Right atrium auricular region (tissue), 2 donors: Measurements from ENCODE around the gene DNAJA2. TPM values are rescaled to one million over a fixed set of nuclear protein-coding genes. Genes with fewer than 3 reads are reported as not detected.

Source experiments
- DNase-seq: peaks from one replicate; pipeline ENCODE4 v3.0.0-alpha.2; 2019; ENCODE audit warnings: low spot score
- H3K27ac ChIP-seq, 2 donors: fragments of 200-600 bp; sonication (generic); 1 replicate in 1 of 2; 2 replicates in 1 of 2; pipeline ENCODE4 v1.5.1; 2016 to 2019
- H3K27me3 ChIP-seq, 2 donors: fragments of 200-600 bp; sonication (generic); one replicate each; pipeline versions ENCODE4 v1.5.1 to v1.6.0; 2017 to 2019
- H3K36me3 ChIP-seq: fragments of 200-600 bp; sonication (generic); one replicate; pipeline ENCODE4 v1.5.1; 2016
- H3K4me1 ChIP-seq, 2 donors: fragments of 200-600 bp; sonication (generic); one replicate each; pipeline versions ENCODE4 v1.5.1 to v1.6.0; 2017 to 2019
- H3K4me3 ChIP-seq, 2 donors: fragments of 200-600 bp; sonication (generic); 1 replicate in 1 of 2; 2 replicates in 1 of 2; pipeline ENCODE4 v1.5.1; 2017 to 2019; ENCODE audit warnings: mild to moderate bottlenecking in 1 of 2, moderate library complexity in 1 of 2
- H3K9me3 ChIP-seq, 2 donors: fragments of 200-600 bp; sonication (generic); one replicate each; pipeline ENCODE4 v1.5.1; 2019
- total RNA-seq, 2 donors: library from RNA; depleted of rRNA; stranded (reverse); fragments of >200 nt; gene quantifications; one replicate each; pipeline ENCODE4 v1.1.0, GENCODE V29; 2016
- TF ChIP-seq, protein P1 (sequence below), 2 donors: fragments of 200-600 bp; sonication (generic); IDR thresholded peaks; one replicate each; pipeline ENCODE4 v1.5.1; 2019; ENCODE audit warnings: antibody characterized with exemption in 2 of 2

Gene DNAJA2
- total RNA-seq, 2 donors from 2014 or later: 50.6 to 74.0 TPM

DNA sequence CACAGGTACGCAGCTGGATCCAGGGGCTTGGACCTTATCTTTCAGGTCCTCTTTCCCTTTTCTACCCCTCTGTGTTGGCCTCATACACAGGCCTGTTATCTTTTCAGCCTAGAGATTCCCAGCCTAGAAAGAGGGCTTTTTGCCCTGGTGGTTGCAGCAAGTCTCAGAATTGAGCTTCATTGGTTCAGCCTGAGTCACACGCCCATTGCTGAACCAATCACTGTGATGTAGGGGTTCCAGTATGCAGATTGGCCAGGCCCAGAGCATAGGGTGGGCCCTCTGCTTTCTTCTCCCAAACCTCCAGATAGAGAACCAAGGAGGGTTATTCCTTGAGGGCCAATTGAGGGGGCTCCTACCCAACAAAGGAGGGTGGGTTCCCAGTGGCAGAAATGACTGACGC is 56.5 kb downstream of the DNAJA2 start:
- no peak for DNase-seq
- no peak overlapping the region for H3K4me3 ChIP-seq
- no peak overlapping the region for H3K27ac ChIP-seq
- no peaks in the 10 kb centered on the region for H3K27me3 ChIP-seq
- no peaks in the 10 kb centered on the region for H3K9me3 ChIP-seq
- TF ChIP-seq, protein P1, sequence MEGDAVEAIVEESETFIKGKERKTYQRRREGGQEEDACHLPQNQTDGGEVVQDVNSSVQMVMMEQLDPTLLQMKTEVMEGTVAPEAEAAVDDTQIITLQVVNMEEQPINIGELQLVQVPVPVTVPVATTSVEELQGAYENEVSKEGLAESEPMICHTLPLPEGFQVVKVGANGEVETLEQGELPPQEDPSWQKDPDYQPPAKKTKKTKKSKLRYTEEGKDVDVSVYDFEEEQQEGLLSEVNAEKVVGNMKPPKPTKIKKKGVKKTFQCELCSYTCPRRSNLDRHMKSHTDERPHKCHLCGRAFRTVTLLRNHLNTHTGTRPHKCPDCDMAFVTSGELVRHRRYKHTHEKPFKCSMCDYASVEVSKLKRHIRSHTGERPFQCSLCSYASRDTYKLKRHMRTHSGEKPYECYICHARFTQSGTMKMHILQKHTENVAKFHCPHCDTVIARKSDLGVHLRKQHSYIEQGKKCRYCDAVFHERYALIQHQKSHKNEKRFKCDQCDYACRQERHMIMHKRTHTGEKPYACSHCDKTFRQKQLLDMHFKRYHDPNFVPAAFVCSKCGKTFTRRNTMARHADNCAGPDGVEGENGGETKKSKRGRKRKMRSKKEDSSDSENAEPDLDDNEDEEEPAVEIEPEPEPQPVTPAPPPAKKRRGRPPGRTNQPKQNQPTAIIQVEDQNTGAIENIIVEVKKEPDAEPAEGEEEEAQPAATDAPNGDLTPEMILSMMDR (IDR thresholded peaks at IDR 0.05): no peak
- no peaks in the 10 kb centered on the region for H3K4me1 ChIP-seq
- H3K36me3 ChIP-seq: no peaks in the 10 kb centered on the region

DNA sequence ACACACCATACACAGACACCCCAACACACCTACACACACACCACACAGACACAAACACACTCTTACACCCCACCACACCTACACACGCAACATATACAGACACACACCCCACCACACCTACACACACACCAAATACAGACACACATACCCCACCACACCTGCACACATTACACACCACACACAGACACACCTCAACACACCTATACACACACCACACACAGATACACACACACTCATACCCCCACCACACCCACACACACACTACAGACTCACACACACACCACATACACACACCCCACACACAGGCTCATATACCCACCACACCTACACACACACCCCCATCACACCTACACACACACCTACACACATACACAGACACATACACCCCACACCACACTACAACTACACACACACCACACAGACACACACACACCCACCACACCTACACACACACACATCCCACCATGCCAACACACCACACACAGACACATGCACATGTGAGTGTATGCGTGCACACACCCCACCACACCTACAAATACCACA is 57.9 kb downstream of the DNAJA2 start:
- no peak overlapping the region for H3K27ac ChIP-seq
- no peaks in the 10 kb centered on the region for H3K36me3 ChIP-seq
- TF ChIP-seq, protein P1 (IDR thresholded peaks at IDR 0.05): no peak
- DNase-seq: no peak
- H3K27me3 ChIP-seq: no peaks in the 10 kb centered on the region
- no peaks in the 10 kb centered on the region for H3K4me1 ChIP-seq
- no peak overlapping the region for H3K4me3 ChIP-seq
- H3K9me3 ChIP-seq: no peaks in the 10 kb centered on the region

DNA sequence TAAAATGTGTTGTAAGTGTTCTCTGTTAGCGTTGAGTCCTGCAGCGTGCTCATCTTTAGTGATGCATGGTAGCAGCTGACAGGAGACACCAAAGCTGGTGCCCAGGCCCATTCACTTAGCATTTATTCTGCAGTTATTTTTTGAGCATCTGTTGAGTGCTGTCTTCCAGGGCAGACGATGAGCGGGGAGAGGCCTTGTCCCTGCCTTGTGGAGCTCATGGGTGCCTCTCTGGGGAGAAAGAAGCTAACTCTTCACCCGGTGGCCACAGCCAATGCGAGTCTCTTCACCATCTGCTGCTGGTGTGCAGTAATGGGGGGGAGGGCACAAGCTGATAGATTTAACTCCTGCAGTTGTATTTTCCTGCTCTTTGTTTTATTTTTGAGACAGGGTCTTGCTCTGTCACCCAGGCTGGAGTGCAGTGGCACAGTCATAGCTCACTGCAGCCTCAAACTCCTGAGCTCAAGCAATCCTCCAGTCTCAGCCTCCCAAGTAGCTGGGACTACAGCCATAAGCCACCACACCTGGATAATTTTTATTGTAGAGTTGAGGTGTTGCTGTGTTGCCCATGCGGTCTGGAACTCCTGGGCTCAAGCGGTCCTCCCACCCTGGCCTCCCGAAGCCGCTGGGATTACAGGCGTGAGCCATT is 58.8 kb downstream of the DNAJA2 start:
- Histone ChIP-seq H3K9me3 (no peaks in the 10 kb centered on the region), H3K27me3 (no peaks in the 10 kb centered on the region), H3K4me1 (no peaks in the 10 kb centered on the region), H3K36me3 (no peaks in the 10 kb centered on the region), H3K4me3 (no peak overlapping the region), H3K27ac (no peak overlapping the region)
- DNase-seq: no peak
- TF ChIP-seq, protein P1 (IDR thresholded peaks at IDR 0.05): no peak

DNA sequence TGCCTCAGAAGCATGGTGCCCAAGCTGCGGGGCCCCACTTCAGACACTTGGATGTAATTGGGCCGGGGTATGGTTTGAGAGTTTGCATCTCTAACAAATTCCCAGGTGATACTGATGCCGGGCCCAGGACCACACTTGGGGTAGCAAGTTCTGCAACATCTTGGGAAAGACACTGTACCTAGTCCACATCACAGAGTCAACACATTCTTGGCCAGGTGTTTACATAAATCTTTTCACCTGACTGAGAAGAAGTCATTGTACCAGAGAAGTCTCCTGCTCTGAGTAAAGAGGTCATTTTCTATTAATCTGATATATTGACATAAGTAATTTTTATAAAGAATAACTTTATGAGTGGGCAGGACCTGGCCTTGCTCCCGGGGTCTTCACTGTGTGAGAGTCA is 61.8 kb downstream of the DNAJA2 start:
- no peaks in the 10 kb centered on the region for H3K4me1 ChIP-seq
- H3K9me3 ChIP-seq: no peaks in the 10 kb centered on the region
- TF ChIP-seq, protein P1 (IDR thresholded peaks at IDR 0.05): no peak
- DNase-seq: no peak
- H3K4me3 ChIP-seq: no peak overlapping the region
- no peaks in the 10 kb centered on the region for H3K27me3 ChIP-seq
- no peaks in the 10 kb centered on the region for H3K36me3 ChIP-seq
- no peak overlapping the region for H3K27ac ChIP-seq

DNA sequence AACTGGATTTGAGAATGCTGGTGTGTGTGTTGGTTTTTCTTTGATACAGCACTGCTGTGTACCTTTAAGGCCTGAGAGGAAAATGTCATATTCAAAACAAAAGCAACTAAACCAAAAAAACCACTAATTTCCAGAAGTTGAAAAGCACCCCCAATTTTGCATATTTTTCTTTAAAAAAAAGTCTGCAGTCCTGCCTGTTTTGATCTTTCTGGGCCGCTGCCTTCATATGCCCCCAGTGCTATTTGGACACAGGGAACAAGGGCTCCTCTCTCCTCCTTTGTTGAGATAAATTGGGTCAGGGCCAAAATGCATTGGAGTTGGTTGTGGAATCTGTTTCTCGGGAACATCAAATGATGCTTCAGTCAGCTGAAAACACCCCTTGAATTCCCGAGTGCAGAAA is 62.4 kb downstream of the DNAJA2 start:
- no peak overlapping the region for H3K4me3 ChIP-seq
- no peaks in the 10 kb centered on the region for H3K36me3 ChIP-seq
- TF ChIP-seq, protein P1 (IDR thresholded peaks at IDR 0.05): no peak
- no peaks in the 10 kb centered on the region for H3K27me3 ChIP-seq
- no peaks in the 10 kb centered on the region for H3K9me3 ChIP-seq
- no peak overlapping the region for H3K27ac ChIP-seq
- no peaks in the 10 kb centered on the region for H3K4me1 ChIP-seq
- no peak for DNase-seq
